ENCODE data around the gene CCDC27.
A peak's percentile ranks its signal among the peaks of the same experiment; 100 is the strongest.
"Not testable (repeated sequence)": the region's sequence is repeated elsewhere in the genome, so short reads cannot be mapped to it uniquely, and the experiment has no call there.

The CCDC27 gene

GRCh38 chr1:3796215-3797061 is 44.2 kb downstream of the CCDC27 start, which contains the start of gene LRRC47:
Gene LRRC47 (minus strand): TSS chr1:3796498. CDS start chr1:3796476, 22 bp downstream.
- peak; percentile 97 for DNase-seq

DNA sequence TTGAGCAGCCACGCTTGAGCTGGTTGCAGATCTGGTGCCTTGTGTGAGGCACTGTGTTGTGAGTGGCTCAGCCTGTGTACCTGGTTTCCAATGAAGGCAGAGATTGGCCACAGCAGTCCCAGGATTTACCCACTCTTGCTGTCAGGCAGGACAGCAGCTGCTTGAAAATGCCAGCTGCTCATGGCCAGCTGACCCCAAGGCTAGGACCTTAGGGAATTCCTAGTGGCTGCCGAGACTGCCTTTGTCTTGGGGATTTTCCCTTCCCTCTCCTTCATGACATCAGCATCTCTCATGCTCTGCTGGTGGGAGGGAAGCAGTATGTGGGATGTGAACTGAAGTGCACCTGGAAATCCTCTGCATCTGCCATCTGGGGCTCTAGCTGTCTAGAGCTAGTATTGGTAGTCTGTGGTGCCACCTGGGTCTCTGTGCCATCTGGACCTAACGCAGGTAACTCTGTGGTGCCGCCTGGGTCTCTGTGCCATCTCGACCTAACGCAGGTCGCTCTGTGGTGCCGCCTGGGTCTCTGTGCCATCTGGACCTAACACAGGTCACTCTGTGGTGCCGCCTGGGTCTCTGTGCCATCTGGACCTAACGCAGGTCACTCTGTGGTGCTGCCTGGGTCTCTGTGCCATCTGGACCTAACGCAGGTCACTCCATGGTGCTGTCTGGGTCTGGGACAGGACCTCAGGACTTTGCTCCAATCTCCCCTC is 47.9 kb downstream of the CCDC27 start:
- no peak for DNase-seq

- not testable (repeated sequence) for DNase-seq
These were observed 48.5 kb downstream of the CCDC27 start for GRCh38 chr1:3800795-3801194.

DNA sequence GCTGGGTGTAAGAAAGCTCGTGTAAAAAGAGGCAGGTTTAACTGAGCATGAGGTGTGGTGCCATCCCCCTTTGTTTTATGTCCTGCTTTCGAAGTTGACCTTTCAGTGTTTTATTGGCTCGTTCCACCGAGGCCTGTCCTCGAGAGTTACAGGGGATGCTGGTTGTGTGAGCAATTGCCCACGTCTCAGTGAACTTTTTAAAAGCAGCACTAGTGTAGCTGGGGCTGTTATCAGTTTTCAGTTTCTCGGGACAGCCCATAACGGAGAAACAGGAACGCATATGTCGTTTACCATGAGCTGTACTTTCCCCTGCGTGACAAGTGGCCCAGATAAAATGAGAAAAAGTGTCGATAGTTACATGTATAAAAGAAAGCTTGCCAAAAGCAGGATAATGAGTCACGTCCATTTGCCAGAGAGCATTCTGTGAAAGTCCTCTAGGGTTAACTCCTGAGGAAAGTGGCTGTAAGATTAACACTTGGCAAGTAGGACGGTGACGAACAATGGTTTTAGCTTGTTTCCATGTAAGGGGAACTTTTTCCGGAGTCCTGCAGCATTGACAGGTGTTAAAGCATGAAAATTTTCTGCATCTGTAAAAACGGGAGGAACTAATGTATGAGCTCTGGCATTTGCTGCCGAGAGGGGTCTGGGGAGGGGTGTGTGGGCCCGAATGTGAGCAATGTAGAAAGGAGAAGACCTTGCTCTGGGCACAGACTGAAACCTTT is 51.8 kb downstream of the CCDC27 start:
- DNase-seq: peak; percentile 45

GRCh38 chr1:3804627-3804944 is 52.3 kb downstream of the CCDC27 start:
- not testable (repeated sequence) for DNase-seq

- no peak for DNase-seq
These were observed 52.8 kb downstream of the CCDC27 start for GRCh38 chr1:3805038-3805437.

- no peak for DNase-seq
These were observed 55.5 kb downstream of the CCDC27 start for GRCh38 chr1:3807769-3808168.

GRCh38 chr1:3809680-3810079 is 57.4 kb downstream of the CCDC27 start:
- DNase-seq: no peak

DNA sequence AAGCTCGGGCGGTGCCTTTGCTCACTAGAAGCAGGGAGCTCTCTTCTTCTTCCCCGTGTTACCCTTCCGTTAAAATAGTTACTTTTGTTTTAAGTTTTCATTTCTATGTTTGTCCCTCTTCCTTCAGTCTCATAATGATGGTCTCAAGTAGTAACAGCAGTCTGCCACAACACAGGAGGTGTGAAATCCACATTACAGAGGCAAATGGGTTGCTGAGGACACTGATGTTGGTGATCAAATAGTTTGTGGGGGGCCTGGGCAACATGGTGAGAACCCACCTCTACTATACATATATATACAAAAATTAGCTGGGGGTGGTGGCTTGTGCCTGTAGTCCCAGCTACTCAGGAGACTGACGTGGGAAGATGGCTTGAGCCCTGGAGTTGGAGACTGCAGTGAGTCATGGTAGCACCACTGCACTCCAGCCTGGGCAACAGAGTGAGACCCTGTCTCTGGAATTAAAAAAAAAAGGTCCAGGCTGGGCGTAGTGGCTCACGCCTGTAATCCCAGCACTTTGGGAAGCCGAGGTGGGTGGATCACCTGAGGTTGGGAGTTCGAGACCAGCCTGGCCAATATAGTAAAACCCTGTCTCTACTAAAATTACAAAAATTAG is 58.0 kb downstream of the CCDC27 start:
- DNase-seq: not testable (repeated sequence)

GRCh38 chr1:3811595-3811911 is 59.3 kb downstream of the CCDC27 start:
- no peak for DNase-seq

DNA sequence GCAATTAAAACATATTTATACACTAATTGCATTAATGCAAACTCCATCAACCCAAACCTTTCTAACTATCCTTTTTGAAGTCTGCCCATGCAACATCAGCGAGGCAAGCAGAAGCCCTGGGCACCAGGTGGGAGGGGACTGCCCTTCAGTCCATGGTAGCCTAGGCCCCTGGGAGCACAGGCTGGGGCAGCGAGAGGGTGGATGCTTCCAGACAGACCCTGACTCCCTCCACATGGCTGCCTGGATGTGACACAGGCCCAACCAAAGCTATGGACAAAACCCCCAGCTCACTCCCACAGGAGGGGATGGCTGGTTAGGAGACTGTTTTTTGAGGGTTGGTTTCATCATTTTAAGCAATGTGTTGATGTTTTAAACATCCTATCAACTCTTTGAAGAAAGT is 61.8 kb downstream of the CCDC27 start:
- no peak for DNase-seq

GRCh38 chr1:3814771-3815561 is 62.7 kb downstream of the CCDC27 start:
- DNase-seq: no peak

- no peak for DNase-seq
These were observed 64.3 kb downstream of the CCDC27 start for GRCh38 chr1:3816331-3817137.

GRCh38 chr1:3817138-3817740 is 65.0 kb downstream of the CCDC27 start:
- DNase-seq: no peak

- DNase-seq: no peak
These were observed 65.8 kb downstream of the CCDC27 start for GRCh38 chr1:3817821-3818597.

- no peak for DNase-seq
These were observed 67.5 kb downstream of the CCDC27 start for GRCh38 chr1:3819771-3820200.

DNA sequence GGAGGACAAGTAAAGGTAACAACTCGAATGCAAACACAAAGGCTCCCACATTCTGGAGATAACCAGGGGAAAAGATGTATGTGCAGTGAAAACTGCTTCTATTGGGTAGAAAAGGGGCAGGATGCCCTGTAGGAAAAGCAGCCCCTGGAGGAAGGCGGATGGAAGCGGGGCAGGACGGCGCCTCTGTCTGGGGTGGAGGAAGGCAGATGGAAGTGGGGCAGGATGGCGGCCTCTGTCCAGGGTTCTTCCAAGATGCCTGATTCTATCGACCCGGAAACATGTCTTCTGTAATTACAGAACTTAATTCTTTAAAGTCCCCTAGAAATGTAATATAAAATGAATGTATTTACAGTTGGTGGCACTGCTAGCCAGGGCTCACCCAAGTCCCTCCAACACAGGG is 68.1 kb downstream of the CCDC27 start:
- no peak for DNase-seq

- no peak for DNase-seq
These were observed 68.8 kb downstream of the CCDC27 start for GRCh38 chr1:3821004-3821403.

All from hematopoietic multipotent progenitor cell treated with erythropoietin and hydrocortisone succinate and interleukin-3 and kit ligand, for 4 days (in vitro differentiated cells).